Measurements from ENCODE around the gene ANO6.

DNA sequence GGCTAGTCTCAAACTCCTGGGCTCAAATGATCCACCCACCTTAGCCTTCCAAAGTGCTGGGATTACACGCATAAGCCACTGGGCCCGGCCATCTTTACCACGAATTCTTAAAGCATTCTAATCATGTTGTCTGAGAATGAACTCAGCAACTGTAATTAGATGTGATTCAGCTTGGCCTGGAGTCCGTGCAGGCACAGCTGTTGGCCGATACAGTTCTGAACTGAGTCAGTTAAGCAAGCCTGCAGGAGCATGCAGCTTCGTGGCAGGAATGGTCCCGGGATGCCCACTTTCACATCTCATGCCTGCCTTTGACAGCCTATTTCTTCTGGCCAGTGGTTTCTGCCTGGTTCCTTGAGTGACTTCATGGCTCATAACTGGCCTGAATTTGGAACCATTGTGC lies 194.1 kb downstream of the ANO6 start:
- TF ChIP-seq, protein P1, sequence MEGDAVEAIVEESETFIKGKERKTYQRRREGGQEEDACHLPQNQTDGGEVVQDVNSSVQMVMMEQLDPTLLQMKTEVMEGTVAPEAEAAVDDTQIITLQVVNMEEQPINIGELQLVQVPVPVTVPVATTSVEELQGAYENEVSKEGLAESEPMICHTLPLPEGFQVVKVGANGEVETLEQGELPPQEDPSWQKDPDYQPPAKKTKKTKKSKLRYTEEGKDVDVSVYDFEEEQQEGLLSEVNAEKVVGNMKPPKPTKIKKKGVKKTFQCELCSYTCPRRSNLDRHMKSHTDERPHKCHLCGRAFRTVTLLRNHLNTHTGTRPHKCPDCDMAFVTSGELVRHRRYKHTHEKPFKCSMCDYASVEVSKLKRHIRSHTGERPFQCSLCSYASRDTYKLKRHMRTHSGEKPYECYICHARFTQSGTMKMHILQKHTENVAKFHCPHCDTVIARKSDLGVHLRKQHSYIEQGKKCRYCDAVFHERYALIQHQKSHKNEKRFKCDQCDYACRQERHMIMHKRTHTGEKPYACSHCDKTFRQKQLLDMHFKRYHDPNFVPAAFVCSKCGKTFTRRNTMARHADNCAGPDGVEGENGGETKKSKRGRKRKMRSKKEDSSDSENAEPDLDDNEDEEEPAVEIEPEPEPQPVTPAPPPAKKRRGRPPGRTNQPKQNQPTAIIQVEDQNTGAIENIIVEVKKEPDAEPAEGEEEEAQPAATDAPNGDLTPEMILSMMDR (conservative IDR thresholded peaks at IDR 0.05), result no peak
- no peak for TF ChIP-seq ZFX (IDR thresholded peaks at IDR 0.05)
